Kidney capillary endothelial cell (primary cell): ENCODE data around the gene TNFAIP8L1.
"Not testable (repeated sequence)": the region's sequence is repeated elsewhere in the genome, so short reads cannot be mapped to it uniquely, and the experiment has no call there.

Experiments
- DNase-seq: peaks from one replicate; pipeline ENCODE4 v3.0.0-alpha.2; 2018; ENCODE audit warnings: low spot score

The TNFAIP8L1 gene

GRCh38 chr19:4638828-4639530 lies at the start of gene TNFAIP8L1:
TSS of gene TNFAIP8L1 (plus strand) at chr19:4639516. CDS start at chr19:4651870, 12,354 bp downstream.
- peak; percentile 97 for DNase-seq

DNA sequence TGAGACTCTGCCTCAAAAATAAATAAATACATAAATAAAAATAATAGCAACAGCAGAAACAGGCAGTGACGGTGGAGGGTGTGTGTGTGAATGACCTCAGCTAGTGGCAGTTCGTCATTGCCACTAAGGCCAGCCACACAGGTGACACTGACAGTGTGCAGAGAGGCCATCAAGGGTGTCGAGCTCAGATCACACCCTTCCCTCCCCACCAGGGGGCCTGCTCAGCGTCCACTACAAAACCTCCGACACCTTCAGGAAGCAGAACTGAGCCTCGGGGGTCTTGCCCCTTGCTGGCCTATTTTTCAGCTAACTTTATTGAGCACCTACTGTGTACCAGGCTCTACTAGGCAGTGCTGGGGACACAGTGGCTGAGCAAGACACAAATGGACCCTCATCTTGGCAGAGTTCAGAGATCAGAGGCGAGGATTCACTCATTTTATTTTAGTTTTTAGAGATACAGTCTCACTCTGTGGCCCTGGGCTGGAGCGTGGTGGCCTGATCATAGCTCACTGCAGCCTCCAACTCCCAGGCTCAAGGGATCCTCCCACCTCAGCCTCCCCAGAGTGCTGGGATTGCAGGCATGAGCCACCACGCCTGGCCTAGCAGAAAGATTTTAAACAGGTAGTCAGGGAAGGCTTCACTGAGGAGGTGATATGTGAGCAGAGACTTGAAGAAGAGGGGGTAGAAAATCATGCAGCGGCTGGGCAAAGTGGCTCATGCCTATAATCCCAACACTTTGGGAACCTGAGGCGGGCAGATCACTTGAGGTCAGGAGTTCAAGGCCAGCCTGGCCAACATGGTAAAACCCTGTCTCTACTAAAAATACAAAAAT lies 49.5 kb upstream of the TNFAIP8L1 start:
- DNase-seq = no peak

GRCh38 chr19:4590559-4590958 lies 48.8 kb upstream of the TNFAIP8L1 start:
- no peak for DNase-seq

DNA sequence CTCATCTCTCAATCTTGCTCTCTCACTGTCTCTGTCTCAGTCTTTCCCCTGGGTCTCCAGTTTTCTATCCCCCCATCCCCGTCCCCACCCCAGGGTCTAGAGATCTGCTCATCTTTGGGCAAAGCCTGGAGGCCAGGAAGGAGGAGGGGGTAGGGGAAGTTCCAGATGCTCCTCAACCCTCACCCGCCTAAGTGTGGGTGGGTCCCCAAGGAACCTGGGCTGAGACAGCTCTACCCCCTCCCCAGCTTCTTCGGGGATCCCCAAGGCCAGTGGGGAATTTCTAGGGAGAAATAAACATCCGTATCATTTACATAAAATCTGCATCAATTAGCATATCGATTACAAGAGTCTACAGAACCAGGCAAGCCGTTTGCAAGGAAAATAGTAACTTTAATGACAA lies 48.0 kb upstream of the TNFAIP8L1 start:
- DNase-seq = no peak

DNA sequence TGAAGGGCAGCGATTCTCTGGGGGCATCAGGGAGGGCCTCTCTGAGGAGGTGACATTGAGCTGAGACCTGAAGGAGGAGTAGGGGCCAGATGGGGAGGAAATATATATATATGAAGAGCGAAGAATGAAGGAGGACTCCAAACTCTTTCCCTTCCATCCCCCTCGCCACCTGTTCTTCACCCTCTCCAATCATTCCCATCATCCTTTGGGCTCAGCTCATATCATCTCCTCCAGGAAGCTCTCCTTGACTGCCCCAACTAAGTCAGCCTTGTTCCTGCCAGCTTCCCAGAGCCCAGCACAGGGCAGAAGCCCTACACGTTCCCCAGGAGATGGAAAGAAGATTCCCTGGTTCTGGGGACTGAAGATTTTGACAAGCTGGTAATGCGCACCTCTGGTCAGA lies 46.9 kb upstream of the TNFAIP8L1 start:
- DNase-seq = no peak

- no peak for DNase-seq
Observed at GRCh38 chr19:4593409-4593851, 45.9 kb upstream of the TNFAIP8L1 start.

DNA sequence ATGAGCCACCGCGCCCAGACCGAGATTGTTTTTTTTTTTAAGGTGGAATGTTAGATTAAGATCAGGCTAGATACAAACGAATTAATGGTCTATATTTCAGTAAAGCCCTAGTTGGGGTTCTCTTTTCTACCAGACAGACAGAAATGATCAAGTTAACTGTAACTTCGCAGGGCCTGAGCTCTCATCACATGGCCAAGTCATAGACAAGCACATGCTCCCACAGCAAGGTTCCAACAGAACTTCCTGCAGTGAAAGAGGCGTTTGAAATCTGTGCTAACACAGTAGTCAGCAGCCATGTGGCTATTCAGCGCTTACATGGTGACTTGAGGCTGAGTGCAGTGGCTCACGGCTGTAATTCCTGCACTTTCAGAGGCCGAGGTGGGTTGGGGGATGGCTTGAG lies 45.1 kb upstream of the TNFAIP8L1 start:
- no peak for DNase-seq

DNA sequence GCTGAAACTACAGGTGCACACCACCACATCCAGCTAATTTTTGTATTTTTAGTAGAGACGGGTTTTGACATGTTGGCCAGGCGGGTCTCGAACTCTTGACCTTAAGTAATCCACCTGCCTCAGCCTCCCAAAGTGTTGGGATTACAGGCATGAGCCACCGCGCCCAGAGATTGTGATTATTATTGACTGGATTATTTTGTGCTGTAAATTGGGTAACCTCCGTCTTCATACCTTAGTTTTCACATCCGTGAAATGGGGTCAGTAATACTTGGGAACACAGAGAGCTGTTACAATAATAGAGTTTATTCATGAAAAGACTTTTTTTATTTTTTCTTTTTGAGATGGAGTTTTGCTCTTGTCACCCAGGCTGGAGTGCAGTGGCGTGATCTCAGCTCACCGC lies 44.2 kb upstream of the TNFAIP8L1 start:
- not testable (repeated sequence) for DNase-seq

DNA sequence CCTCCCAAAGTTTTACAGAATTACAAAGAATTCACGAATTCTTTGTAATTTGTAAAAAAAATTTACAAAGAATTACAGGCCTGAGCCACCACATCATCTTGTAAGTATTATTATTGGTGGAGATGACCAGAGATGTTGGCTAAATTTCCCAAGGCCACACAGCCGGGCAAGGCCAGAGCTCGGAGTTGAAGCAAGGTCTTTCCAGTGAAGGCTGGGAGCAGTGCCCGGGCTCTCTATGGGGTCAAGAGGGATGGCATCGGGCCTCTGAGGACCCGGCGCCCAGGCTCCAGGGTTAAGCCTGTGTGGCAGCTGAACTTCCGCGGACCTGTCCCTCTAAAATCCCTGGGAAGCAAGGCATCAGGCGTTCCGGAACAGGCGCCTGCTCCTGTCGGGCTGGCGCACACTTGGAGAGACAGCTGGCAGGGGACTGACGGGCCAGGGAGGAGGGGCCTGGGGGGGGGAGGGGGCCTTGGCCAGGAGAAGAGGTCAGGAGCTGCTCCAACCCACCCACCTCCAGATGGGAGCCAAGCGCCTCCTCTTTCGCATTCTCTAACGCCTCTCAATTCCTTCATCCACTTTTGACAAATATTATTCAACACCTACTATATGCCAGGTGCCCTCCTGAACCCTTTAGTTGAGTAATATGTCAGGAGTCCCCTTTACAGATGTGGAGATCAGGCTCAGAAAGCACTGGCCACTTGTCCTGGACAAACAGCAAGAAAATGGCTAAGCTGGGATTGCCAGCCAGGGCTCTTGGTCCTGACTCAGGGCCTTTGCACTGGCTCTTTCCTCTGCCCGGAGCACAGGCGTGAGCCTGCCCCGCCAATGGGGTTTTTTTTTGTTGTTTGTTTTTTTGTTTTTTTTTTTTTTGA lies 43.0 kb upstream of the TNFAIP8L1 start:
- no peak for DNase-seq

DNA sequence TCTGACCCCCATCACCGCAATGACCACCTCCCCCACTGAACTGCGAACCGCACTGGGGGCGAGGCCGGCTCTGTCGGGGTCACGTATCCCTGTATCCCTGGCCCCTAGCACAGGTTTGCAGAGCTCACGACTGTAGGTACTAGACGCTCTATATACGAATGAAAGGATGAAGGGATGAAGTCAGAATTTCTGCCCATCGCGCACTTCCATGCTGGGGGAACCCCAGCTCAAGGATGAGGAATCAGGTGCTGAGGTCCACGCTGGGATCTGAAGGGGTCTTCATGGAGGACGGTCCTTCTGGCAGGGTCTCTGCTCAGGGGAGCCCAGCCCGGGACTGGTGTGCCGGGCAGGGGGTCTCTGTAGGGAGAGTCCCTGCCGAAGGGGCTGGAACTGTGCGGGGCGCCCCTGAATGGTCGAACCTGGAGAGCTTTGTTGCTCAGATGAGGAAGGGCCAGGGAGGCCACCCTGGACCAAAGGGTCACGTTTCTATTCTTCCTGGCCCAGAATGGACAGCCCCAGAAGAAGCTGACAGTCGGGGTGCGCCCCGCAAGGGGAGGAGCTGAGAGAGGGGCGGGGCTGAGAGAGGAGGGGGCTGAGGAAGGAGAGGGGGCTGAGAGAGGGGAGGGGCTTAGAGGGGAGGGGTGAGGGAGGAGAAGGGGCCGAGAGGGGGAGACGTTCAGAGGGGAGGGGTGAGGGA lies 41.9 kb upstream of the TNFAIP8L1 start:
- DNase-seq = no peak

DNA sequence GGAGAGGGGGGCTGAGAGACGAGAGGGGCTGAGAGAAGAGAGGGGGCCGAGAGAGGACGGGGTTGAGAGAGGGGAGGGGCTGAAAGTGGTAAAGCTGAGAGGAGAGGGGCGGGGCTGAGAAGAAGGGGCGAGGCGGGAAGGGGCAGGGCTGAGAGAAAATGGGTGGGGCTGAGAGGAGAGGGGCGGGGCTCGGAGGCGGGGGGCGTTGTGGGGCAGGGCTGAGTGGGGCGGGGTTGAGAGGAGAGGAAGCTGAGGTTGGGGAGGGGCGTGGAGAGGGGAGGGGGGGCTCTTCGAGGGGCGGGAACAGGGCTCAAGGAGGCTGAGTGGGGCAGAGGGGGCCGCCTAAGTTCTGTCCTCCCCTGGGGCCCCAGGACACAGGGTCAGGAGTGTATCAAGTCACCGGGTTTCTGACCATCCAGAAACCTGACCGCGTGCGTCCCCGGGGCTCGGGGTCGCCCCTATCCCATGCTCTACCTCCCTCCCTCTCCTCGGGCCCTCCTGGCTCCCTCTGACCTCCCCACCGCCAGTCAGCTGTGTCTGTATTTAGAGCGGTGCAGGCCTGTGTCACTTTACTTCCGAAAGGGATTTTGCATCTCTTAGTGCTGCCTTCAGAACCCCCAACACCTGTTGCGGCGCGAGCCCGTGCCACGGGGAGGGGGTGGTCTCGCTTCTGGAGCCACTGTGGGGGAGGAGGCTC lies 41.2 kb upstream of the TNFAIP8L1 start:
- DNase-seq = no peak

- no peak for DNase-seq
Observed at GRCh38 chr19:4598712-4599111, 40.6 kb upstream of the TNFAIP8L1 start.

DNA sequence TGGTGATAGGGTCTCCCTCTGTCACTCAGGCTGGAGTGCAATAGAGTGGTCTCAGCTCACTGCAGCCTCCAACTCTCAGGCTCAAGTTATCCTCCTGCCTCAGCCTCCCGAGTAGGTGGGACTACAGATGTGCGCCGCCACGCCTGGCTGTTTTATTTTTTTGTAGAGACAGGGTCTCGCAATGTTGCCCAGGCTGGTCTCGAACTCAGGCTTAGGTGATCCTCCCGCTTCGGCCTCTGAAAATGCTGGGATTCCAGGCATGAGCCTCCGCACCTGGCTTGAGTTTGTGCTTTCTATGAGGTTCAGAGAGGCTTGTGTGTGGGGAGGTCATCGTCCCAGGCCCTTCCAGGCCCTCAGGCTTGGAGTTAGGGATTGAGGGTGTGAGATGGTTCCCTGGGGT lies 39.2 kb upstream of the TNFAIP8L1 start:
- DNase-seq = no peak

DNA sequence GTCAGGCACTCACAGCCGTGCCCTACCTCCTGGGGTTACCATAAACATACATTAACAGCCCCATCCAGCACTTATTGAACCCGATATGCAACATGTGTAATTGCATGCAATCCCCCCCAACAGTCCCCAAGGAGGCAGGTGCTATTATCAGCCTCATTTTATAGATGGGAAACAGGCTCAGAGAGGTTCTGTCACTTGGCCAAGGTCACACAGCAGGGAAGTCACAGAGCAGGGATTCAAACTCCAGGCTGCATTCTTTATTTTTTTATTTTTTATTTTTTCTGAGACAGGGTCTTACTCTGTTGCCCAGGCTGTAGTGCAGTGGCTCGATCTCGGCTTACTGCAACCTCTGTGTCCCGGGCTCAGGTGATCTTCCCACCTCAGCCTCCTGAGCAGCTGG lies 38.4 kb upstream of the TNFAIP8L1 start:
- no peak for DNase-seq

- DNase-seq = no peak
Observed at GRCh38 chr19:4602173-4602788, 37.0 kb upstream of the TNFAIP8L1 start.

- no peak for DNase-seq
Observed at GRCh38 chr19:4602915-4603314, 36.4 kb upstream of the TNFAIP8L1 start.

DNA sequence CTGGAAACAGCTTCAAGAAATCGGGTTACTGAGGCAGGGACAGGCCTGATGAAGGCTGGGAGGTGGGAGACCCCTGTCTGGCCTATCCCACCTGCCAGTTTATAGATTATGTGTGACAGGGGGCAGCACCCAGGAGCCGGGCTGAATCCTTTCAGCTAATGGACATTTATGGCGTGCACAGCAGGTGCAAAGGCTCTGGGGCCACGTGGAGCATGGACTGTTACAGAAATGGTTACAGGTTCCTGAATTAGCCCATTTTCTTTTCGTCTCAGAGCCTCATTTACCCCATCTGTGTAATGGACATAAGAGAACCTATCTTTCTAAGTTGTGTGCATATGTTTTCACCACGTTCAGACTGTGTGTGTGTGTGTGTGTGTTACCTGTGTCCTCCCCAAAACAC lies 34.4 kb upstream of the TNFAIP8L1 start:
- DNase-seq = no peak

- DNase-seq = no peak
Observed at GRCh38 chr19:4606181-4606580, 33.1 kb upstream of the TNFAIP8L1 start.

- DNase-seq = no peak
Observed at GRCh38 chr19:4606921-4607678, 32.2 kb upstream of the TNFAIP8L1 start.
